ENCODE measurements around the gene CCDC71L. TPM values are rescaled to one million over a fixed set of nuclear protein-coding genes. Genes with fewer than 3 reads are reported as not detected.

The CCDC71L gene
- total and polyA plus RNA-seq, 2 of the 13 experiments (the other 11 are each of a cell fraction or from before 2014, with no cell fraction given) = 0.02 TPM; not detected in 1

DNA sequence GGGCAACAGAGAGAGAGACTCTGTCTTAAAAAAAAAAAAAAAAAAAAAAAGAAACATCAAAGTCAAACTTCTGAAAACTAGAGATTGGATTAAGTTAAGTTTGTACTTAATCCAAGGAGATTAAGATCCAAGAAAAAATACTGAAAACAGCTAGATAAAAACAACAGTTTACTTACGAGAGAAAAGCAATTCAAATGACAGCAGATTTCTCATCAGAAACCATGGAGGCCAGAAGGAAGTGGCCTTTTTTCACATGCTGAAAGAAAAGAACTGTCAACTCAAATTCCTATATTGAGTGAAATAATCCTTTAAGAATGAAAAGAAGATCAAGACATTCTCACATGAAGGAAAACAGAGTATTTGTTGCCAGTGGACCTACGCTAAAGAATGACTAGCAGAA, 5.4 kb upstream of the CCDC71L start:
- H3K4me3 ChIP-seq (replicated peaks in 1 of 3; ENCODE audit: insufficient read depth in 1 of 3, low read depth in 2 of 3, low read length in 3 of 3) = no peak overlapping the region
- FAIRE-seq (no peak), ATAC-seq (no peak), DNase-seq (ENCODE audit: low spot score) (no peak)
- H3K9ac ChIP-seq (ENCODE audit: insufficient read depth, low read depth, low read length) = no peak overlapping the region
- in situ Hi-C loops (cut with HindIII; ENCODE audit: extremely low pct_ligation_motif_present, low pct_unique_long_range_greater_than_20kb) = no loop called here
- no peaks in the 10 kb centered on the region for H3K27me3 ChIP-seq (ENCODE audit: control insufficient read depth in 1 of 2, insufficient read depth in 2 of 2, low read length in 2 of 2)
- no peak overlapping the region for H3K4me2 ChIP-seq (ENCODE audit: low read depth, low read length)
- TF ChIP-seq HNF1A (IDR thresholded peaks at IDR 0.05; ENCODE audit: low read depth) (no peak), HNF1A (CRISPR knock-in tag; IDR thresholded peaks at IDR 0.05; ENCODE audit: borderline replicate concordance) (no peak), ZBTB8A (CRISPR knock-in tag; IDR thresholded peaks at IDR 0.05; ENCODE audit: borderline replicate concordance, low read depth) (no peak), ELF1 (CRISPR knock-in tag; IDR thresholded peaks at IDR 0.05) (no peak), ZNF605 (CRISPR knock-in tag; IDR thresholded peaks at IDR 0.05) (no peak), RBM22 (optimal IDR thresholded peaks at IDR 0.05; ENCODE audit: low read length) (no peak), ZIK1 (CRISPR knock-in tag; IDR thresholded peaks at IDR 0.05; ENCODE audit: borderline replicate concordance, low read depth) (no peak), PLRG1 (conservative IDR thresholded peaks at IDR 0.05) (no peak), ATF7-NPFF (CRISPR knock-in tag; IDR thresholded peaks at IDR 0.05; ENCODE audit: low read depth) (no peak), ZNF451 (CRISPR knock-in tag; IDR thresholded peaks at IDR 0.05) (no peak), ZKSCAN5 (CRISPR knock-in tag; IDR thresholded peaks at IDR 0.05) (no peak), ZNF562 (CRISPR knock-in tag; IDR thresholded peaks at IDR 0.05; ENCODE audit: borderline replicate concordance) (no peak), MAF1 (CRISPR knock-in tag; IDR thresholded peaks at IDR 0.05; ENCODE audit: borderline replicate concordance) (no peak), EED (CRISPR knock-in tag; IDR thresholded peaks at IDR 0.05) (no peak), EEA1 (CRISPR knock-in tag; IDR thresholded peaks at IDR 0.05; ENCODE audit: borderline replicate concordance) (no peak), TAF1 (CRISPR knock-in tag; IDR thresholded peaks at IDR 0.05) (no peak), KLF6 (CRISPR knock-in tag; IDR thresholded peaks at IDR 0.05) (no peak), NR0B2 (CRISPR knock-in tag; IDR thresholded peaks at IDR 0.05) (no peak), FIP1L1 (IDR thresholded peaks at IDR 0.05; ENCODE audit: borderline replicate concordance, insufficient read depth, low read depth, low read length) (no peak)
- TF ChIP-seq, protein P1, sequence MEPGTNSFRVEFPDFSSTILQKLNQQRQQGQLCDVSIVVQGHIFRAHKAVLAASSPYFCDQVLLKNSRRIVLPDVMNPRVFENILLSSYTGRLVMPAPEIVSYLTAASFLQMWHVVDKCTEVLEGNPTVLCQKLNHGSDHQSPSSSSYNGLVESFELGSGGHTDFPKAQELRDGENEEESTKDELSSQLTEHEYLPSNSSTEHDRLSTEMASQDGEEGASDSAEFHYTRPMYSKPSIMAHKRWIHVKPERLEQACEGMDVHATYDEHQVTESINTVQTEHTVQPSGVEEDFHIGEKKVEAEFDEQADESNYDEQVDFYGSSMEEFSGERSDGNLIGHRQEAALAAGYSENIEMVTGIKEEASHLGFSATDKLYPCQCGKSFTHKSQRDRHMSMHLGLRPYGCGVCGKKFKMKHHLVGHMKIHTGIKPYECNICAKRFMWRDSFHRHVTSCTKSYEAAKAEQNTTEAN (CRISPR knock-in tag; conservative IDR thresholded peaks at IDR 0.05) = no peak
- POLR2A ChIA-PET = no interaction called here
- whole genome bisulfite sequencing (ENCODE audit: low lambda C conversion rate) = 2% methylated on average over 2 of the region's 2 CpGs
- CTCF ChIA-PET (ENCODE audit: low intra/inter-chr PET ratio, low total read pairs) = no interaction called here
- no TSS peak for BruUV-seq (replicated peaks)
- intact Hi-C loops (cut with micrococcal nuclease; ENCODE audit: unreplicated experiment) = no loop called here
- no peak overlapping the region for H3K27ac ChIP-seq (ENCODE audit: extremely low read length, insufficient read depth, low read length)
- no peaks in the 10 kb centered on the region for H3K9me3 ChIP-seq (ENCODE audit: low read length)
- H4K20me1 ChIP-seq (ENCODE audit: insufficient read depth, low read length) = no peaks in the 10 kb centered on the region
- H3K4me1 ChIP-seq (ENCODE audit: insufficient read depth, low read length) = no peaks in the 10 kb centered on the region
- no peaks in the 10 kb centered on the region for H3K36me3 ChIP-seq (replicated peaks in 1 of 2; ENCODE audit: control insufficient read depth in 1 of 2, insufficient read depth in 2 of 2, low read length in 2 of 2)
- no peaks in the 10 kb centered on the region for H3K79me2 ChIP-seq (ENCODE audit: insufficient read depth, low read length)
- no peak overlapping the region for H2AFZ ChIP-seq (ENCODE audit: low read length)

Data from HepG2 (cell line).